HG03280 (cell line): Measurements from ENCODE around the gene RAB9B.
"Not testable (repeated sequence)": the region's sequence is repeated elsewhere in the genome, so short reads cannot be mapped to it uniquely, and the experiment has no call there.

ENCODE experiments used
- ATAC-seq: cut with Tn5 transposase; IDR thresholded peaks from one replicate; pipeline ENCODE4 v1.9.1; 2021; ENCODE audit warnings: mild to moderate bottlenecking, moderate library complexity; ENCODE audit not compliant: unreplicated experiment

RAB9B gene

DNA sequence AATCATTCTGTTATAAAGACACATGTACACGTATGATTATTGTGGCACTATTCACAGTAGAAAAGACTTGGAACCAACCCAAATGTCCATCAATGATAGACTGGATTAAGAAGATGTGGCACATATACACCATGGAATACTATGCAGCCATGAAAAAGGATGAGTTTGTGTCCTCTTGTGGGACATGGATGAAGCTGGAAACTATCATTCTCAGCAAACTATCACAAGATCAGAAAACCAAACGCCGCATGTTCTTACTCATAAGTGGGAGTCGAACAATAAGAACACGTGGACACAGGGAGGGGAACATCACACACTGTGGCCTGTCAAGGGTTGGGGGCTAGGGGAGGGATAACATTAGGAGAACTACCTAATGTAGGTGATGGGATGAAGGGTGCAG is 15.0 kb downstream of the RAB9B start:
- ATAC-seq = not testable (repeated sequence)

GRCh38 chrX:103811858-103812257 is 20.2 kb downstream of the RAB9B start:
- ATAC-seq = no peak

DNA sequence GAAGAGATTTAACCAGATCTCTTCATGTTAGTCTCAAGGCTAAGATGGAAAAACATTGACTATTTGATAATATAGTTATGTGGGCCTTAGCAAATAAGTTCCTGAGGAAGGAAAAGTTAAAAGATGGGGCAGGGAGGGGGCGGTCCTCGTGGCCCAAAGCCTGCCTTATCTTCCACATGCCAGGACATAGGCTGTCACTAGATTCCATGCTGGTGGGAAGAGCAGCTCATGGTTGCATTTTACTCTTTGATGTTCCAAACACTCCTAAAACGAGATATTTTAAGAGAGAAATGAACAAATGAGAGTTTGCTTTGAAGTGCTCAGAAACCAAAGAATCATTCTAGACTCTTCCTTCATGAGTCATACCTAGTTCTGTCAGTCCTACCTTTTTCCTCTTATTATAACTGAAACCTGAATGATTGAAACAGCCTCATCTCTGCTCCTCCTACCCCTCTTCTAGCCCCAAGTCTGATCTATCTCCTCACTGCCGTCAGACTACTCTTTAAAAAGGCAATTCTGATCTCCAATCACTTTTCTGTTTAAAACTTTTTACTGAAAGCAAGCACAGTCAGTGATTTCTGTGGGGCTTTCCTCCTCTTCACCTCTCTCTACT is 25.1 kb downstream of the RAB9B start:
- no peak for ATAC-seq

GRCh38 chrX:103805860-103806259 is 26.2 kb downstream of the RAB9B start:
- ATAC-seq = no peak

DNA sequence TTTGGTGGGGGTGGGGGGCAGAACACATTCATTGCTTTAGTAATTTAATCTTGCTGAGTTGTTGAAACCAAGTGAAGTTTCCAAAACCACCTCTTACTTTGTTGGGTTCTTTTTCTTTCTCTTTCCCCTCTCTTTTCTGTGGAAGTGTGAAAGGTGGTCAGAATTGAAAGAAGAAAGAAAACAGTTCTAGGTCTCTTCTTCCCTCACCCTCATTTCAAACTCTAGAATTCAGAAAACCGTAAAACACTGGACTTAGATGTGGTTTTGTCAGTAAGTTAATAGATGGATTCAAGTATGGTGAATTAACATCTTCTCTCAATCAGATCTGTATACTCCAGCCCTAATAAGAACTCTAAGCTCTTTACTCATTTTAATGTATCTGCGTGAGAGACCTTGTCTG is 31.7 kb downstream of the RAB9B start:
- ATAC-seq = no peak

DNA sequence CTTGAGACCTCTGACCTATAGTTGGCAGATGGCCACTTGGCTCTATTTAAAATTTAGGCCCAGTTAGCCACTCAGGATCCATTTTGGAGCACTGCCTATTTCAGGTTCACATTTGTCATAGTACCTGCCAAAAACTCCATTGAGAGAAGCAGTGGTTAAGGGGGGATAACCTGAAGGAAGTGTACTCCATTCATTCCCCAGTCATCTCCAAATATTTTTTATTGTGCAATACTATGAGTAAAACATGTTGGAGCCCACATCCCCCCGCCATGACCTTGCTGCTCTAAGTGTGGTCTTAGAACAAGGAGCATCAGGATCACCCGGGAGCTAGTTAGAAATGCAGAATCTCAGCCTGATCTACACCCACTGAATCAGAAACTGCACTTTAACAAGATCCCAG is 34.4 kb downstream of the RAB9B start:
- no peak for ATAC-seq

DNA sequence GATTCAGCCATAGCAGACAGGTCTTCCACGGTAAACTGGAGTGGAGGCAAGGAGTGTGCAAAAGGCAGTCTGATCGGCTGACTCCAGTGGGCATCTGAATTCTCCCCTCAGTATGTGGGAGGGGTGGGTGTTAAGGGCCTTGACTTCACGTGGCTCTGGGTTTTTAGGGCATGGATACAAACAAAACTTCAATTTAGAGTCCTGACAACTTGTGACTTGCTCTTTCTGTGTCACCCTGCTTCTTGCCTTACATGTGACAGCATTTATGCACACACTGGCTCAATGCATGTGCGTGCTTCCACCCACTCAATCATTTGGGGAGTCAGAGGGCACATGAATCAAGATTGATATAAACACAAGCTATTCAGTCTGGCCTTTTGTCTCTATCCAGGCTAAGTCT is 37.9 kb downstream of the RAB9B start:
- no peak for ATAC-seq

DNA sequence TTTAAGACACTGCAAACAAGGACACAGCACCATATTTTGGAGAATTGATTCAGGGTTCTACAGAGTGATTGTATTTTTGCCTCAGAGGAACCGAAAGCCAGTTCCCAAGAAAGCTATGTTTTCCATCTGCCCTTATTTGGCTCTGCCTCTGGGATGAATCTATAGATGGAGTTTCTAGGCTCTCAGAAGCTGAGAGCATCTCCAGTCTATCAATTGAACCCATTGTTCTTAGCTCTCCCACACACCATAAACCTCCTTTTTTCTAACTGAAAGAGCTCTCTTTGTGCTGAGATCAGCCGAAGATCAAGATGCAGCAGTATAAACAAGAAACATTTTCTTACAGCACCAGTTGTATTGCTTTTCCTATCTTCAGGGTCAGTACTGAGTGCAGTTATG is 38.5 kb downstream of the RAB9B start:
- no peak for ATAC-seq

- ATAC-seq = no peak
Measured at GRCh38 chrX:103792916-103793544, 39.0 kb downstream of the RAB9B start.

- ATAC-seq = no peak
Measured at GRCh38 chrX:103791826-103792485, 40.1 kb downstream of the RAB9B start.

GRCh38 chrX:103791228-103791627 is 40.8 kb downstream of the RAB9B start:
- ATAC-seq = no peak

DNA sequence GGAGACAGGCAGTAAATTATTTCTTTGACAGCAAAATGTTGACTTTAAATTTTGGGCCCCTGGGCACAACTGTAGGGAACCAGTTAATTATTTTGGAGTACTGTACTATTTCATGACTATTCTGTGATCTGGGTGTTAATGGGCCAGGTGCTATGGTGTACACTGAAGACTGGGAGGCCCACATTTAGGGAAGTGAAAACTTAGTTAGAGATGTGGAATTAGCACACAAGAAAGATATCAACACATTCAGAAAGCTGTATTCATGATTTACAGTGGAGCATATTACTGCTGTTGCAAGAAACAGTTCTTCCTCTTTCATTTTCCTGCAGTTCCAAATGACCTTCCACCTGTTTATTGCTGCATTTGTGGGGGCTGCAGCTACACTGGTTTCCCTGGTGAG is 43.1 kb downstream of the RAB9B start:
- ATAC-seq = no peak

DNA sequence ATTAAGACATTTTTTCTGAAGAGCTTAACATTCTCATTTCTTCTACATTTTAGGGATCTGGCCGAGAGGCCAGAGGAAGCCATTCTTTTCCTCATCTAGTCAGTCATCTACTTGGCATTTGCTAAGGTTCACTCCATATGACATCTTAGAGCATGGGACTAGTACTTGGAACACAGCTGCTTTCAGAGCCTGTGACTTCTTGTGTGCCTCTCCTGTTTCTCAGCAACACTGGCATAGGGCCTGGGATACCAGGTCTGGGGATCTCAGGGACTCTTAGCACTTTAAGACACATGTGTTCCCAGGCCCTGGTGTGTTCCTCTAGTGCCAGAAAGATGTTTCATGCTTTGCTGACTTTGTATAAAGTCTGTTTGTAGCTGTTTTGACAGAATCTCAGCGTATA is 48.1 kb downstream of the RAB9B start:
- ATAC-seq = no peak

GRCh38 chrX:103783196-103783595 is 48.9 kb downstream of the RAB9B start:
- no peak for ATAC-seq

DNA sequence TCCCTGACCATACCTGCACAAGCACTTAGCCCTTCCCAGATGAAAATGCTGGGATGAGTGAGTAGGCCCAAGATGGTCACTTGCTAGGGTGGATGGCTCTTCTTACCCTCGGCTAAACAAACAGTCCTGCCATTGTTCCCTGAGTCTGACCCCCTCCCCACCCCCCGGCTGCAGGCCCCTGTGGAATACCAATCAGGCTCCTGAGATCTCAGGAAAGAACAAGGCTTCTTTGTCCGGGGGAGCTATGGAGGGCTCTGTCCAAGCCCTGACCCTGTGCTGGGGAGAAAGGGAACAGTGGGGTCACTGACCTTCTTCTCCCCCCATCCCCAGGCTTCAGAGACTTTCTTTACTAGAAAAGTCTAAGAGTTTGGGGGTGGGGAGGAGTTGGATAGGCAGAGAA is 49.4 kb downstream of the RAB9B start:
- ATAC-seq = no peak

DNA sequence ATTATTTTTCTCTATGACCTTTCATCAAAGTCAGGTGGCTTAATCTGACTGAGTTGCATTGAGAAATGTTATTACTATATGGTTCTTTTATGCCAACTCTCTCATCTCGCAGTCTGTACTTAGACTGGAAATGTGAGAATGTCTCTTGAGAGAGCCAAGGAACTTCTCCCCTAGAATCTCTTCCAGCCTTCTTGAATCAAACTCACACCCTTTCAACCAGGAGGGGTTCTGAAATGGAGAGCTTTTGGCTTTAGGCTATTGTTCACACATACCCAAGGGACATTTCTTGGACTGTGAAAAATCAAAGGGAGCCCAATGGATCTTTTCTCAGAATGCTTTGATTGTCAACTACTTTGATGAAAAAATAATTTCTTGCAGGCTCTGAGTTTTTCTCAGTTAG is 50.4 kb downstream of the RAB9B start:
- ATAC-seq = no peak

GRCh38 chrX:103781062-103781402 is 51.0 kb downstream of the RAB9B start:
- no peak for ATAC-seq

DNA sequence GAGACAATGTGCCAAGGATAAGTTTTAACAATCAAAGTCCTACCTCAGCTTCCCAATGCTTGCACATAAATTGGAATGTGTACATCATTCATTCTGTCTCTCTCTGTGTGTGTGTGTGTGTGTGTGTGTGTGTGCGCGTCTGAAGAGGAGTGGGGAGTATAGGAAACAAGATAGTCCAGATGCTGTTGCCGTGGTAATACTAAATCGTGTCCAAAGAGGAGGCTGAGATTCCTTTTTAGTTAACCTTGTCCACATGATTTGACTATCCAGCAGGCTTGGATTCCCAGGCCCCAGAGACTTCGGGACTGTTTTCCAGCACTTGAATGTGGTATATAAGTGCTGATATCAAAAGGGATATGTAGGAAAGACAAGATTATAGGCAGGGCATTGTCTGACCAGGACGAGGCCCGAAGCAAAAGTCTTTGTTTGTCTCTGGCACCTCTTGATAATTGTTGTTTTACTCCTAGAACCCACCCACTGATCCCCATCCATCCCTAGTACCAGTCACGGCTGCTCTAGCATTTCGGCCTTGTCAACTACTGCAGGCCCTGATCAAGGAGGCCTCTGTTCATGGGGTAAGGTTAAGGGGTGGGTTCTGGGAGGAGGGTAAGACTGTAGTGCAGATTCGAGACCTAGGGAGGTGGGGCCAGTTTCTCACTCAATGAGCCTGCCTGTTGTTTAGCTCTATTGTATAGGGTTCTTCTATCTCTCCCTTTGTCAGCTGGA is 51.6 kb downstream of the RAB9B start:
- no peak for ATAC-seq

GRCh38 chrX:103779141-103779789 is 52.8 kb downstream of the RAB9B start:
- ATAC-seq = no peak

GRCh38 chrX:103776546-103776945 is 55.5 kb downstream of the RAB9B start, which contains the start of gene PLP1:
Gene PLP1, plus strand, starts transcription at chrX:103776840. Its CDS starts 156 bp downstream, at chrX:103776996.
- ATAC-seq = no peak

DNA sequence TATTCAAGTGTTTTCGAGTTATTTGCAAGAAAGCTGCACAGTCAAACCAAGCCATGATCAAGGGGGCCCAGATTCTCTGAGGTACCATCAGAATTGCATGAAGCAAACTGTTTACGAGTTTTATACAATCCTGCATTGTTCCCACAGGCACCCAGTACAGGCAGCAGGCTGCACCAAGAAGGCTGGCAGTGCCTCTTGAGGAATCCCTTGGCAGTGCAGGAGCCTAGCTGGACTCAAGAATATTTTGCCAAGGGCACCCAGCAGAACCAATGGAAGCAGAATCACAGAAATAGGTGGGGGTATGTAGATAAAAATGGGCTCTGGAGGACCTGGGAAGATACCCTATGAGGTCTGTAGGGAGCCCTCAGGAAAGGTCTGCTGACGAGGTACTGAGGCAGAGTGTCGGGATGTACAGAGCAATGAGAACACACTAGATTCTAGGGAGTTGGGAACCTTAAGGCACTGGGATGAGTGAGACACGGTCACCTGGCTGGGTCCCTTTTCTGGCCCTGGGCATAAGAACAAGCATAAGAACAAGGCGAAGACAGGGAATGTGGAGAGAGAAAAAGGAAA is 57.9 kb downstream of the RAB9B start:
- no peak for ATAC-seq
